H1 (cell line): Measurements from ENCODE around the gene AKAP8. TPM values are rescaled to one million over a fixed set of nuclear protein-coding genes. Genes with fewer than 3 reads are reported as not detected.

Source experiments
- CTCF ChIA-PET: fragments of 300-600 bp; sonication (Branson Sonifier 250); formaldehyde crosslinking; loops from one replicate; lab custom pipeline; 2021; ENCODE audit not compliant: partially characterized antibody; lab: Charles Lee
- POLR2A ChIA-PET: fragments of 300-600 bp; sonication (Branson Sonifier 250); formaldehyde crosslinking; loops from one replicate; lab custom pipeline; 2021; ENCODE audit warnings: inconsistent platforms; ENCODE audit not compliant: partially characterized antibody; lab: Charles Lee
- DNase-seq, 2 experiments: peaks; one replicate each; pipeline versions ENCODE4 v3.0.0 to v3.0.0-alpha.2; 2010 to 2022; ENCODE audit warnings: low spot score in 2 of 2, low read depth in 1 of 2, mixed read lengths in 1 of 2
- FAIRE-seq: peaks from 2 replicates; lab custom pipeline; 2011; peaks lifted over from hg19 to GRCh38; lab: Jason Lieb, UNC
- H2AFZ ChIP-seq: 2 replicates; pipeline ENCODE4 v1.8.1; 2012; ENCODE audit warnings: low read length, inconsistent platforms
- H2AK5ac ChIP-seq: 2 replicates; pipeline ENCODE4 v1.6.1; 2013; ENCODE audit warnings: low read depth, low read length
- H2BK120ac ChIP-seq: replicated peaks from 2 replicates; pipeline ENCODE3; 2013; ENCODE audit warnings: low read depth, low read length, inconsistent platforms
- H2BK12ac ChIP-seq: 2 replicates; pipeline ENCODE4 v1.6.1; 2013; ENCODE audit warnings: low read depth, low read length
- H2BK15ac ChIP-seq: 2 replicates; pipeline ENCODE4 v1.6.1; 2013; ENCODE audit warnings: low read length
- H2BK20ac ChIP-seq: 2 replicates; pipeline ENCODE4 v1.6.1; 2013; ENCODE audit warnings: low read length
- H2BK5ac ChIP-seq: 2 replicates; pipeline ENCODE4 v1.6.1; 2013; ENCODE audit warnings: low read depth, low read length
- H3K14ac ChIP-seq: 2 replicates; pipeline ENCODE4 v1.6.1; 2013; ENCODE audit warnings: inconsistent platforms; ENCODE audit not compliant: insufficient read length
- H3K18ac ChIP-seq: 2 replicates; pipeline ENCODE4 v1.6.1; 2013; ENCODE audit warnings: low read length; ENCODE audit errors: extremely low read depth
- H3K23ac ChIP-seq: 2 replicates; pipeline ENCODE4 v1.6.1; 2013; ENCODE audit warnings: inconsistent platforms; ENCODE audit not compliant: insufficient read length
- H3K23me2 ChIP-seq: 2 replicates; pipeline ENCODE4 v1.6.1; 2013; ENCODE audit warnings: low read depth, low read length
- H3K27ac ChIP-seq: 2 replicates; pipeline ENCODE4 v1.6.1; 2011; ENCODE audit warnings: low read depth, low read length, inconsistent platforms
- H3K27me3 ChIP-seq, 4 experiments: replicated peaks in 1 of 4; 1 replicate in 1 of 4; 2 replicates in 3 of 4; pipeline versions ENCODE4 v1.6.1 to v1.8.1; 2011 to 2013; ENCODE audit warnings: low read length in 3 of 4, mild to moderate bottlenecking in 3 of 4, inconsistent platforms in 2 of 4, mixed read lengths in 2 of 4, moderate library complexity in 1 of 4; ENCODE audit not compliant: control insufficient read depth in 3 of 4, insufficient read depth in 3 of 4; ENCODE audit errors: extremely low read depth in 1 of 4
- H3K36me3 ChIP-seq, 4 experiments: 2 replicates each; pipeline versions ENCODE4 v1.6.1 to v1.8.1; 2011 to 2013; ENCODE audit warnings: mild to moderate bottlenecking in 4 of 4, low read length in 3 of 4, moderate library complexity in 2 of 4, control low read depth in 1 of 4, inconsistent platforms in 1 of 4; ENCODE audit not compliant: insufficient read depth in 4 of 4, control insufficient read depth in 2 of 4
- H3K4ac ChIP-seq: replicated peaks from 2 replicates; pipeline ENCODE3; 2013; ENCODE audit warnings: low read length, low read depth, mixed read lengths, inconsistent platforms; ENCODE audit not compliant: insufficient read length
- H3K4me1 ChIP-seq, 4 experiments: replicated peaks in 1 of 4; 1 replicate in 1 of 4; 2 replicates in 3 of 4; pipeline versions ENCODE4 v1.6.1 to v1.8.1; 2011 to 2013; ENCODE audit warnings: low read length in 3 of 4, inconsistent platforms in 2 of 4, mixed read lengths in 1 of 4; ENCODE audit not compliant: insufficient read depth in 4 of 4, control insufficient read depth in 3 of 4
- H3K4me2 ChIP-seq, 2 experiments: 2 replicates each; pipeline versions ENCODE4 v1.6.1 to v1.8.1; 2011 to 2013; ENCODE audit warnings: low read depth in 2 of 2, low read length in 2 of 2, control low read depth in 1 of 2, inconsistent platforms in 1 of 2, mild to moderate bottlenecking in 1 of 2; ENCODE audit not compliant: insufficient read depth in 1 of 2
- H3K4me3 ChIP-seq, 4 experiments: fragments of 200-600, 300-600 bp in 1 of 4; sonication (generic), shearing (Covaris generic), sonication (Bioruptor Twin) in 1 of 4; 2 replicates each; pipeline versions ENCODE4 v1.5.1 to v1.8.1; 2011 to 2016; ENCODE audit warnings: low read length in 4 of 4, low read depth in 3 of 4, control low read depth in 2 of 4, inconsistent platforms in 2 of 4, mild to moderate bottlenecking in 2 of 4, mixed read lengths in 1 of 4, moderate library complexity in 1 of 4; ENCODE audit not compliant: insufficient read depth in 2 of 4; ENCODE audit errors: extremely low read depth in 1 of 4
- H3K56ac ChIP-seq: replicated peaks from 2 replicates; pipeline ENCODE3; 2013; ENCODE audit warnings: low read depth, mild to moderate bottlenecking, mixed read lengths, low read length, inconsistent platforms; ENCODE audit not compliant: insufficient read length
- H3K79me1 ChIP-seq: 2 replicates; pipeline ENCODE4 v1.6.1; 2013; ENCODE audit warnings: low read depth, low read length, control low read depth
- H3K79me2 ChIP-seq, 2 experiments: 2 replicates each; pipeline versions ENCODE4 v1.6.1 to v1.8.1; 2012 to 2013; ENCODE audit warnings: low read length in 2 of 2, mild to moderate bottlenecking in 2 of 2, inconsistent platforms in 1 of 2; ENCODE audit not compliant: insufficient read depth in 2 of 2, control insufficient read depth in 1 of 2
- H3K9ac ChIP-seq, 4 experiments: replicated peaks in 1 of 4; 1 replicate in 1 of 4; 2 replicates in 3 of 4; pipeline versions ENCODE4 v1.6.1 to v1.8.1; 2011 to 2013; ENCODE audit warnings: low read depth in 3 of 4, low read length in 3 of 4, control low read depth in 2 of 4, mild to moderate bottlenecking in 2 of 4, moderate library complexity in 2 of 4, inconsistent platforms in 1 of 4; ENCODE audit errors: extremely low read depth in 1 of 4
- H3K9me3 ChIP-seq, 2 experiments: 2 replicates each; pipeline versions ENCODE4 v1.6.1 to v1.8.1; 2012 to 2013; ENCODE audit warnings: mild to moderate bottlenecking in 2 of 2, moderate library complexity in 2 of 2, control low read depth in 1 of 2, inconsistent platforms in 1 of 2, low read depth in 1 of 2, low read length in 1 of 2, mixed read lengths in 1 of 2; ENCODE audit not compliant: insufficient read depth in 2 of 2
- H4K20me1 ChIP-seq, 2 experiments: replicated peaks in 1 of 2; 2 replicates each; pipeline versions ENCODE3 to v1.8.1; 2011 to 2013; ENCODE audit warnings: inconsistent platforms in 2 of 2, low read length in 2 of 2, mild to moderate bottlenecking in 1 of 2; ENCODE audit not compliant: insufficient read depth in 2 of 2, control insufficient read depth in 1 of 2
- H4K5ac ChIP-seq: 2 replicates; pipeline ENCODE4 v1.6.1; 2013; ENCODE audit warnings: low read length, low read depth, mixed read lengths, inconsistent platforms; ENCODE audit not compliant: insufficient read length
- H4K8ac ChIP-seq: 2 replicates; pipeline ENCODE4 v1.8.0; 2013; ENCODE audit warnings: mild to moderate bottlenecking, moderate library complexity, low read length, inconsistent platforms; ENCODE audit not compliant: insufficient read depth; ENCODE audit errors: extremely low read depth
- H4K91ac ChIP-seq: replicated peaks from 2 replicates; pipeline ENCODE3; 2013; ENCODE audit warnings: low read length, mixed read lengths, inconsistent platforms; ENCODE audit not compliant: insufficient read length
- ASH2L ChIP-seq: fragments of 200-600, 300-600 bp; sonication (generic); IDR thresholded peaks from one replicate; pipeline ENCODE4 v1.7.1; 2017; ENCODE audit warnings: low read length
- CREB1 ChIP-seq: IDR thresholded peaks from 2 replicates; pipeline ENCODE4 v1.6.1; 2012; ENCODE audit warnings: inconsistent platforms
- EGR1 ChIP-seq: IDR thresholded peaks from 2 replicates; pipeline ENCODE4 v1.6.1; 2011; ENCODE audit warnings: low read depth, low read length, borderline replicate concordance
- KDM4A ChIP-seq: IDR thresholded peaks from one replicate; pipeline ENCODE4 v1.7.1; 2012; ENCODE audit warnings: low read depth, mild to moderate bottlenecking, moderate library complexity, low read length, inconsistent platforms; ENCODE audit not compliant: severe bottlenecking
- KDM5A ChIP-seq: fragments of 200-600 bp; IDR thresholded peaks from 2 replicates; pipeline ENCODE4 v1.7.1; 2012; ENCODE audit warnings: mild to moderate bottlenecking, low read length, inconsistent platforms, mixed read lengths
- NRF1 ChIP-seq: IDR thresholded peaks from 2 replicates; pipeline ENCODE4 v1.6.1; 2011; ENCODE audit warnings: mild to moderate bottlenecking, low read depth, low read length, improper control_type of control experiment
- RBBP5 ChIP-seq: IDR thresholded peaks from 2 replicates; pipeline ENCODE4 v1.7.1; 2012; ENCODE audit warnings: low read depth, mild to moderate bottlenecking, inconsistent platforms, low read length, moderate library complexity, borderline replicate concordance
- SP1 ChIP-seq: IDR thresholded peaks from 2 replicates; pipeline ENCODE4 v1.6.1; 2011; ENCODE audit warnings: low read depth, low read length
- SUZ12 ChIP-seq: fragments of 200-600 bp; sonication (generic); IDR thresholded peaks from 2 replicates; pipeline ENCODE4 v1.6.1; 2012; ENCODE audit warnings: mild to moderate bottlenecking, inconsistent platforms, low read length, moderate library complexity, mixed read lengths
- TCF12 ChIP-seq: IDR thresholded peaks from 2 replicates; pipeline ENCODE4 v1.6.1; 2011; ENCODE audit warnings: low read depth, mild to moderate bottlenecking, low read length
- USF2 ChIP-seq: IDR thresholded peaks from 2 replicates; pipeline ENCODE4 v1.6.1; 2011; ENCODE audit warnings: low read length, improper control_type of control experiment
- YY1 ChIP-seq: IDR thresholded peaks from 2 replicates; pipeline ENCODE4 v1.6.1; 2011; ENCODE audit warnings: low read depth, mild to moderate bottlenecking, low read length
- ZNF274 ChIP-seq: IDR thresholded peaks from 2 replicates; pipeline ENCODE4 v1.7.0; 2012; ENCODE audit warnings: low read length, borderline replicate concordance; ENCODE audit errors: extremely low read depth
- WGBS, 2 experiments: shearing (Covaris generic) in 1 of 2; methylation state at CpG; one replicate each; pipeline versions ENCODE4 v1.1.6 to v1.1.7; 2013 to 2015; ENCODE audit warnings: low lambda C conversion rate in 2 of 2, mixed read lengths in 2 of 2, inconsistent platforms in 1 of 2, low coverage in 1 of 2, missing lambda C conversion rate in 1 of 2; ENCODE audit not compliant: insufficient replicate concordance in 2 of 2, insufficient coverage in 1 of 2, insufficient read length in 1 of 2; ENCODE audit errors: extremely low coverage in 1 of 2, missing lambda C conversion rate in 1 of 2; 5-methylcytosine and 5-hydroxymethylcytosine counted together
- polyA plus RNA-seq, 7 experiments: library from polyadenylated mRNA; depleted of rRNA in 3 of 7; stranded (reverse) in 5 of 7; unstranded in 2 of 7; fragments of >200 nt in 5 of 7; fragments of 200-250 nt in 2 of 7; gene quantifications; 1 replicate in 5 of 7; 2 replicates in 1 of 7; 4 replicates in 1 of 7; pipeline versions ENCODE4 v1.2.1 to v1.2.3, GENCODE V29; 2011 to 2013; ENCODE audit warnings: missing spikeins in 2 of 7, mixed read lengths in 2 of 7
- total RNA-seq: library from RNA; stranded (reverse); fragmentation: NEBNext Ultra II Directional; extraction: Animal tissue kit (Norgen Biotek cat#: 25700); gene quantifications from 2 replicates; pipeline ENCODE4 v1.2.1, GENCODE V29; 2021
- TF ChIP-seq, protein P1 (sequence below): IDR thresholded peaks from 2 replicates; pipeline ENCODE4 v1.6.1; 2012; ENCODE audit warnings: inconsistent platforms

Gene AKAP8
- total and polyA plus RNA-seq, 2 of the 8 experiments (the other 6 are each of a cell fraction or from before 2014, with no cell fraction given), result 17.0 to 41.0 TPM

DNA sequence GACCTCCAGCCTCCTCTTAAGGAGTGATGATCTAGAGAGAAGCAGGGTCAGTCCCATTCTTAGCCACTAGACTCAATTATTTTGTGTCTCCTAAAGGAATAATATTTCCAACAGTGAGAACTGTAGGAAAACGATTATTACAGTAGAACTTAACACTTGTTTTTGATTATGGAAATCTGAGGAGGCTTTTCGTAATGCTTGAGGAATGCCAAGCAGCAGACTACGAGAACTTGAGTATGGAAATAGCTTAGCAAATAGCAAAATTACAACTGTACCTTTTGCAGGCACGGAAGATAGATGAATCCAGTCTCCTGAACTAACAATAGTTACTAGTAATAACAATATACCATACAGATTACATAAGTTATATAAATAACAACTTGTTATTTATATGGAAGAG is 59.5 kb downstream of the AKAP8 start:
- H2BK12ac ChIP-seq, result no peak overlapping the region
- H2BK20ac ChIP-seq, result no peak overlapping the region
- POLR2A ChIA-PET, result interaction anchor here (0.7 to 1.2 kb wide), 3 partner anchors 9 to 99 kb away, joined by 3 read pairs; partner anchors contain the start of gene AKAP8L
- peaks cover 61 to 70% of the 10 kb centered on the region in 2 experiments for H4K20me1 ChIP-seq
- DNase-seq (no peak), FAIRE-seq (no peak)
- H3K9me3 ChIP-seq, result no peaks in the 10 kb centered on the region
- no peak overlapping the region for H3K4me3 ChIP-seq
- H2BK120ac ChIP-seq, result no peak overlapping the region
- H3K36me3 ChIP-seq, result no peaks in the 10 kb centered on the region
- no peak overlapping the region for H2AK5ac ChIP-seq
- no peak overlapping the region for H3K56ac ChIP-seq
- H3K14ac ChIP-seq, result no peak overlapping the region
- H2BK5ac ChIP-seq, result no peak overlapping the region
- H3K23ac ChIP-seq, result no peak overlapping the region
- no peak overlapping the region for H3K4me2 ChIP-seq
- no peak overlapping the region for H4K8ac ChIP-seq
- H3K4me1 ChIP-seq, result peaks cover 3 to 18% (median 15%) of the 10 kb centered on the region in 4 experiments
- no peak overlapping the region for H3K18ac ChIP-seq
- no peak overlapping the region for H3K27ac ChIP-seq
- peaks cover 23% of the 10 kb centered on the region for H3K79me1 ChIP-seq
- H3K23me2 ChIP-seq, result no peaks in the 10 kb centered on the region
- WGBS, 2 experiments, result 81% methylated on average over 4 of the region's 4 CpGs; no CpG with 5 or more reads in 1 of the 2 experiments
- H3K9ac ChIP-seq, result no peak overlapping the region
- no peak overlapping the region for H3K4ac ChIP-seq
- H4K5ac ChIP-seq, result no peak overlapping the region
- H4K91ac ChIP-seq, result no peak overlapping the region
- CTCF ChIA-PET, result interaction anchor here (1.6 kb wide), 1 partner anchor 56 kb away, joined by 5 read pairs; no protein-coding TSS in a partner anchor
- H2AFZ ChIP-seq, result no peak overlapping the region
- H3K27me3 ChIP-seq, result no peaks in the 10 kb centered on the region
- peaks cover 95 to 98% of the 10 kb centered on the region in 2 experiments for H3K79me2 ChIP-seq
- H2BK15ac ChIP-seq, result no peak overlapping the region
- no peak for TF ChIP-seq TCF12
- no peak for TF ChIP-seq CREB1
- no peak for TF ChIP-seq YY1
- TF ChIP-seq KDM4A, result no peak
- no peak for TF ChIP-seq SUZ12
- TF ChIP-seq ASH2L, result no peak
- no peak for TF ChIP-seq EGR1
- TF ChIP-seq ZNF274, result no peak
- no peak for TF ChIP-seq SP1
- TF ChIP-seq, protein P1, sequence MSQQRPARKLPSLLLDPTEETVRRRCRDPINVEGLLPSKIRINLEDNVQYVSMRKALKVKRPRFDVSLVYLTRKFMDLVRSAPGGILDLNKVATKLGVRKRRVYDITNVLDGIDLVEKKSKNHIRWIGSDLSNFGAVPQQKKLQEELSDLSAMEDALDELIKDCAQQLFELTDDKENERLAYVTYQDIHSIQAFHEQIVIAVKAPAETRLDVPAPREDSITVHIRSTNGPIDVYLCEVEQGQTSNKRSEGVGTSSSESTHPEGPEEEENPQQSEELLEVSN, result no peak
- no peak for TF ChIP-seq USF2
- TF ChIP-seq KDM5A, result no peak
- no peak for TF ChIP-seq RBBP5
- TF ChIP-seq NRF1, result no peak
